Activated T-helper 1 cell treated with Interleukin-2 at 50 U/mL for 16 hours (primary cell): ENCODE measurements around the gene PIP5K1B.

Source experiments
- DNase-seq: peaks from one replicate; pipeline ENCODE4 v3.0.0-alpha.2; 2020; ENCODE audit warnings: low read depth

Gene PIP5K1B

DNA sequence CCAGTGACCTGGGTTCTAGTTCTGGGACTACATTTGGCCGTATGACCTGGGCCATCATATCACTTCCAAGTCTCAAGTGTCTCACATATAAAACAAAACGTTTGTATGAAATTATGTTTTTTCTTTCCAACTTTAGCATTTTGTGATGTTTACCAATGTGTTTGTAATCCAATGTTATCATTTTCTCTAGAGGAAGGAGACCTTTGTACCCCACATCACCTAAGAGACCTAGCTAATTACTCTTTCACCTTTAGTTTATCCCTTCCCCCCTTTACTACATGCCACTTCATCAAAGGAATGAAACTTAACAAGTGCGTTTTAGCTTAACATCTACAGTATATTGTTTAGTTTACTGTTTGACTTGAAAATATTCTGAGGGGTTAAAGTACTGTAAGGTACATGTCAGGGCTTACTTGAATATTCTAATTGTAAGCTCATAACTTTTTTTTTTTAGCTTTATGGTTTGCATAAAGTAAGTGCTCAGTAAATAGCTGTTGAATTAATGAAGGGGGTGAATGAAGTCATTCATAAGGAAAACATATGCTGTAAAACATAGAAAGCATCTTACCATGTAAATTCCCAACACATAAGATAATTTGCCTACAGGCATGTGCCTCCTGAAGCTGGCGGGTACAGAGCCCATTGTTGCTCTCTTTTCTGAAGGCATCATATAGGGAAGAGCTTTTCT is 2.9 kb downstream of the PIP5K1B start:
- DNase-seq: no peak

- no peak for DNase-seq
Observed at GRCh38 chr9:68708513-68708912, 3.5 kb downstream of the PIP5K1B start.

GRCh38 chr9:68709291-68710110 is 4.5 kb downstream of the PIP5K1B start:
- no peak for DNase-seq

GRCh38 chr9:68710111-68710471 is 5.1 kb downstream of the PIP5K1B start:
- no peak for DNase-seq

DNA sequence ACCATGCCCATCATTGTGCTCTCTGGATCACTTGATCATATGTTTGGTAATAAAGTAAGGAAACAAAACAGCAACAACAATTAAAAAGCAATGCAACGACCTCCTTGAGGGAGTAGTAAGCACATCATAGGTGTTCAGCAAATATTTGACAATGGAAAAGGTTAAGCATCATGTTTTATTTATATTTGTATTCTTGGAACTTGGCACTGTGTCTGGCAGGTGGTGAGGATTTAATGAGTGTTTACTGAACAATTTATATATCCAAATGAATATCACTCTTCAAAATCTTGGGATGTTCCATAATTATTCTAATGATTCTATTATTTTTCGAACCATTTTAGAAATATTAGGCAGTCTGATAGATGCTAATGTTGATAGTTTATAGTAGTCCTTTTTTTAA is 6.2 kb downstream of the PIP5K1B start:
- DNase-seq: no peak

GRCh38 chr9:68711932-68712331 is 6.9 kb downstream of the PIP5K1B start:
- no peak for DNase-seq

- DNase-seq: no peak
Observed at GRCh38 chr9:68714416-68715180, 9.6 kb downstream of the PIP5K1B start.

DNA sequence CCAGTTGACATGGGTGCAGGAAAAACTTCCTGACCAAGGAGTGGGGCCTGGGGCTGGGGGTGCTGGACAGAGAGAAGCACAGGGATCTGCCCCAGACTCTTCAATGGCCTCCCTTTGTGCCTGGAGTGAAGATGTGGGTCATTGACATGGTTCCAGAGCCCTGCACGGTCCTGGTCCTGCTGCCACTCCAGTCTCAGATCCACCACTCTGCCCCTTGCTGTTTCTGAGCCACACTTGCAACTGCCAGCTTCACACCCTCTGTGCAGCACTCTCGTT is 10.1 kb downstream of the PIP5K1B start:
- no peak for DNase-seq

- no peak for DNase-seq
Observed at GRCh38 chr9:68717552-68718443, 12.8 kb downstream of the PIP5K1B start.

- DNase-seq: no peak
Observed at GRCh38 chr9:68719847-68720246, 14.8 kb downstream of the PIP5K1B start.

GRCh38 chr9:68720656-68721313 is 15.7 kb downstream of the PIP5K1B start:
- DNase-seq: no peak

DNA sequence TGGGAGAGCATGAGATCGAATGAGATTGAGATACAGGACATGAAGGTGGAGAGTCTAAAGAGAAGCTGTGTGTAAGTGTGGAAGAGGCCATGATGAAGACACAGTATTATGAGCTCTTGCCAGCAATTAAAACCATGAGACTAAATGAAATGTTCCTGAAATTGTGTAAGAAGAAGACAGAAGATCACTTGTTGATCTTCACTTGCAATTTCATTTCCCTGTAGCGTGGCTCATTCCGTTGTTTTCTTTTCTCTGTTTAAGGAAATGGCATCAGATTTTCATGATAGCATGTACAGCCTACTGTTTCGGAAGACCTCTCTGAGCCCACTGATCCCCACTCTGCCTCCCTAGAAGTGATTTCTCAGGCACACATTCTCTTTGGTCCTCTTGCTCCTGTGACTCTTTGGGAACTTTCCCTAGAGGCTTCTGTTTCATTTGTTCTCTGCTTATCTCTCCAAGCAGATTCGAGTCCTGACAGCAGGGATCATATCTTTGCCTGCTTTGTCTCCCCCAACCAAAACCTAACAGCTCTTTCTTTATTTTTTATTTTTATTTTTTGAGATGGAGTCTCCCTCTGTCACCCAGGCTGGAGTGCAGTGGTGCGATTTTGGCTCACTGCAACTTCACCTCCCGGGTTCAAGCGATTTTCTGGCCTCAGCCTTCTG is 16.8 kb downstream of the PIP5K1B start:
- no peak for DNase-seq

- no peak for DNase-seq
Observed at GRCh38 chr9:68725070-68725469, 20.0 kb downstream of the PIP5K1B start.

- DNase-seq: no peak
Observed at GRCh38 chr9:68726489-68726888, 21.4 kb downstream of the PIP5K1B start.

DNA sequence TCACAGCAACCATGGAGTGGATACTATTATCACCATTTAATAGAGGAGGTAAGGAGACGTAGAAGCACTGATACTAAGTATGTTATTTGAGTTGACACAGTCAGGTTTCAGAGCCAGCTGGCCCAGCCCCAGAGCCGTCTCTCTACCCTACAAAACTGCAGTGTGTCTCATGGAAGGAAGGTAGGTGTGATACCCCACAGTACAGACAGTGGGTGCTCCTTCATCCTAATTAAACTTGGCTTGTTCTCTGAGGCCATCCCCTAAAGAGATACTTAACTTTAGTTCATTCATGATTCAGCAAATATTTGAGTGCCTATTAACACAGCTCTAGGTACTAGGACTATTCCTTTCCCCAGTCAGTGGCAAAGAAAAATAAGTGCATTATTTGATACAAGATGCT is 22.6 kb downstream of the PIP5K1B start:
- DNase-seq: no peak

DNA sequence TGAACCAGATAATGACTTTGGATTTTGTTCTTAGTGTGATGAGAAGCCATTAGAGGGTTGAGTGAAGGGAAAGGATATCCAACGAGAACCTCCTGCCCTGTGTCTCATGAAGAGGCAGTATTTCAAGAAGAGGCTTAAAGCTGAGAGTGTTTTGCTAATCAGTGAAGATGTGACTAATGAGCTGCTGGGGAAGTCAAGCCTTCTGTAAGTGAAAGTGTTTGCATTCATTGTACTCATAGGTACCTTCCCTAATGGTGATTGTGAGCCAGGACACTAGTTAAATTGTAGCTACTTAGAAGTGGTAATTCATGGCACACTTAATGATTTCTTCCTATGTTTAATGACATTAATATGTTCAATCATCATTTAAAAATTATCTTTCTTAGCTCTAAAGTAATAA is 23.7 kb downstream of the PIP5K1B start:
- no peak for DNase-seq

DNA sequence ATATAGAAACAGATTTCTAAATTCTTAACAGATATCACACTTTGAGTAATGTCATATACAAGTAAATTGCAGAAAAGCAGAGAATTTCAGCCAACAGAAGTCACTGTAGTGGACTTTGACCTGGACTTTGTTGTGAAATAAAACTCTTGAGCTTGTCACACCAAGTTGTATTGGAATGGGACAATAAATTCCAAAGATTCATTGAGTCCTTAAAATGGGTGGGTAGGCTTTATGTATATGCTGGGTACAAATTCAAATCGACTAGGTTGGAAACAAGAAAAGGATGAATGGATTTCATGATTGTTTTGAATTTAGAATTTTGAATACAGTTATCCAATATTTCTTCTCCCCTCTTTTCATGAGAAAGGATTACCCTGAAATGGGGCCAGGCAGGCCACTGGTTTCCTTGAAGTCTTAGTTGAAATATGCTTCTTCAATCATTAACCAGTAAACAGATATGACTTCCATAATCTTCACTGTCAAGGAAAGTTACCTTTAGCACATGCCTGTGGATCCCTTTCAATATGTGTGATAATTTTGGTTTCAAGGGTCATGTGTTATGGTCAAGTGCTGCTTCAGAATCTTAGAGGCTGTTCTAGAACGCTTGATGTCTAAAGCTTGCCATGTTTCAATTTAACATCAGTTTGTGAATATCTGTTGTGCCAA is 25.7 kb downstream of the PIP5K1B start:
- no peak for DNase-seq

GRCh38 chr9:68731857-68732256 is 26.8 kb downstream of the PIP5K1B start:
- no peak for DNase-seq

- no peak for DNase-seq
Observed at GRCh38 chr9:68732405-68733020, 27.5 kb downstream of the PIP5K1B start.

DNA sequence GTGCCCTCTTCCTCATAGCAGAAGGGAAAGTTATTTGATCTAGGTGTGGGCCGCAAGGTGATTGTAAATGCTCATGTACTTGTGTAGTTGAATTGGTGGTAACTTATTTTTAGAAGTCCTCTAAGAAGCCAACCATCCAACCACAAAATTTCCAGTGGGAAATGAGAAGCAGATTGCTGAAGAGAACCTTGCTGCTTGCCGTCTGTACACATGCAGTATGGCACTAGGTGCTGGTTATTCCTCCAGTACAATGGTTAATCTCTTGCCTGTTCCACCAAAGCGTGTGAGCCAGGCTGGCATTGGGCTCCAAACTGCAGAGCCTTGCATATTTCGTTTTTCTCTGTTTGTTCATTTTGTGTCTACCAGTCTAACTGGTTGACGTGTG is 28.0 kb downstream of the PIP5K1B start:
- DNase-seq: no peak
